Fibroblast of skin of left biceps (primary cell): ENCODE results near the gene DGCR8.

Source experiments
- DNase-seq, 2 experiments: peaks; one replicate each; pipeline ENCODE4 v3.0.0-alpha.2; 2013; ENCODE audit warnings: low read depth in 2 of 2

The DGCR8 gene

DNA sequence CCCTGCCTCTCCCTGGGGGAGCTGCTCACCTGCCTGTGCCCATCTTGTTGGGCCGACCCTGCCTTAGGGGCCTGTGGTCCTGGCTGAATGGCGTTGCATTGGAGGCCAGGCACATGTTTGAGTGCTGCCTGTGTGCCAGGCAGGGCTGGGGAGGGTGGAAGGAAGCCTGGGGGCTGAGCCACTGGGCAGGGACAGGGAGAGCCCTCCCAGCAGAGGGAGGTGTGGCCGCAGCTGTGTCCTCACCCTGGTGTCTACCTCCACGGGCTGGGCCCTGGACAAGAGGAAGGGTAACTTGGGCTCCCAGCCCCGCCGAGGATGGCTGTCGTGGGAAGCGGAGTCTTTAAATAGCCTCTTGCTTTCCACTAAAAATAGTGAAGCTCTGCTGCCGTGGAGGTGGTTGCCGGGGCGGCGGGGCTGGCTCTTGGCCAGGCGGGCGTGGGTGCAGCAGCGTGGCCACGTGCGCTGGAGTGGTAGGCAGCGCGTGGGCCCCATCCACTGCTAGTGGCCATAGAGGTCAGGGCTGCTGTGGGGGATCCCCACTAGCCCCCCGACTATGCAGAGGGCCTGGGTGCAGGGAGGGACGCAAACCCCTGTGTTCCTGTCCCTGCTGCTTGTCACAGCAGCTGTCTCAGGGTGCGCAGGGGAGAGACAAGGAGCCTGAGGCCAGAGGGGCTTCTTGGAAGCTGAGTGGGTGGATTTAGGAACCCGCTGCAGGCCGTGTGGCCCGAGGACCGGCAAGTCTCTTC, 57.8 kb downstream of the DGCR8 start:
- no peak for DNase-seq

GRCh38 chr22:20138417-20138738, 58.3 kb downstream of the DGCR8 start:
- no peak for DNase-seq

- DNase-seq = no peak
Measured at GRCh38 chr22:20138868-20139267, 58.8 kb downstream of the DGCR8 start.

- DNase-seq = no peak
Measured at GRCh38 chr22:20139391-20140106, 59.5 kb downstream of the DGCR8 start.

- DNase-seq = no peak
Measured at GRCh38 chr22:20140107-20140445, 60.0 kb downstream of the DGCR8 start.

DNA sequence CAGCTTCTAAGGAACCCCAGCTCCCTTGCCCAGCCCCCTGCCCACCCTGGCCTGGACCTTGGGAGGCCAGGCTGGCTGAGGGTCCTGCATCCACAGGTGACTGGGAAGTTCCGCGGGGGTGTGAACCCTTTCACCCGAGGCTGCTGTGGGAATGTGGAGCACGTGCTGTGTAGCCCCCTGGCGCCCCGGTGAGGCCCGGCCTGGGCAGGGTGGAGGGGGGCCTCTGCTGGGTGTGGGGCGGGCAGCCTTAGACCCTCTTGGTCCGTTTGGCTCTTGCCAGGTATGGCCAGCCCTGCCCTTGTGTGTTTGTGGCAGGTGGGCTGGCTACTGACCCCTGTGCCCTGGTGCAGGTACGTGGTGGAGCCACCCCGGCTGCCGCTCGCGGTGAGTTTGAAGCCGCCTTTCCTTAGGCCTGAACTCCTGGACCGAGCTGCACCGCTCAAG, 60.5 kb downstream of the DGCR8 start:
- DNase-seq = no peak

- DNase-seq = peak in 1 of 2 experiments; percentile 12
Measured at GRCh38 chr22:20141186-20142077, 61.4 kb downstream of the DGCR8 start.

DNA sequence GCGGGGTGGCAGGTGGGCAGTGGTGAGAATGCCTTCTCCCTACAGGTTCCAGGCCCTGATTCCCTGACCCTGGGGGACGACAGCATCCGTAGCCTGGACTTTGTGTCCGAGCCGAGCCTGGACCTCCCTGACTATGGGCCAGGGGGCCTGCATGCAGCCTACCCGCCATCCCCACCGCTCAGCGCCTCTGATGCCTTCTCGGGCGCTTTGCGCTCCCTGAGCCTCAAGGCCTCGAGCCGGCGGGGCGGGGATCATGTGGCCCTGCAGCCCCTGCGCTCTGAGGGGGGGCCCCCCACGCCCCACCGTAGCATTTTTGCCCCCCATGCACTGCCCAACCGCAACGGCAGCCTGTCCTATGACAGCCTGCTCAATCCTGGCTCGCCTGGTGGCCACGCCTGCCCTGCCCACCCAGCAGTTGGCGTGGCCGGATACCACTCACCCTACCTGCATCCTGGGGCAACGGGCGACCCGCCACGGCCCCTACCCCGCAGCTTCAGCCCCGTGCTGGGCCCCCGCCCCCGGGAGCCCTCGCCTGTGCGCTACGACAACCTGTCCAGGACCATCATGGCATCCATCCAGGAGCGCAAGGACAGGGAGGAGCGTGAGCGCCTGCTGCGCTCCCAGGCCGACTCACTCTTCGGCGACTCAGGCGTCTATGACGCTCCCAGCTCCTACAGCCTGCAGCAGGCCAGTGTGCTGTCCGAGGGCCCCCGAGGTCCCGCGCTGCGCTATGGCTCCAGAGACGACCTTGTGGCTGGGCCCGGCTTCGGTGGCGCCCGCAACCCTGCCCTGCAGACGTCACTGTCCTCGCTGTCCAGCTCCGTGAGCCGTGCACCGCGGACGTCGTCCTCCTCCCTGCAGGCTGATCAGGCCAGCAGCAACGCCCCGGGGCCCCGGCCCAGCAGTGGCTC, 62.9 kb downstream of the DGCR8 start:
- no peak for DNase-seq

- no peak for DNase-seq
Measured at GRCh38 chr22:20143883-20144665, 64.0 kb downstream of the DGCR8 start.

DNA sequence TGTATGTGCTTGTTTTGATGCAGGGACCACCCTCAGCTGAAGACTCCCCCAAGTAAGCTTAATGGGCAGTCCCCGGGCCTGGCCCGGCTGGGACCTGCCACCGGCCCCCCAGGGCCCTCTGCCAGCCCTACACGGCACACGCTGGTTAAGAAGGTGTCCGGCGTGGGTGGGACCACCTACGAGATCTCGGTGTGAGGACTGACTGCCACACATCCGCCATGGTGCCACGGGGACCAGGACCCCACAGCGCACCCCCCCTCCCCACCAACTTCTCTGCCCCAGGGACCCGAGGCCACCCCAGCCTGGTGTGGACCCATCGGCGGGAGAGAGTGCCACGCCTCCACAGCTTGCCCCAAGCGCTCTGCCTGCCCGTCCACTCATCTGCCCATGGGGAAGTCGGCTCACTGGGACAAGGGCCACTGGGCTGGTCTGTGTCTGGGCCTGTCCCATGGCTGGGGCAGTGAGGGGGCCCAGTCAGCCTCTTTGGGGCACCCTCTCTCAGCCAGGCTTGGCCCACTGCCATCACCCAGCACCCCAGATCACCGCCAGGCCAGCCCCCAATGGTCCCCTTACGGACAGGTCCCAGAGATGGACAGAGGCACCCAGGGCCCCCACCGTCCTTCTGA, 65.3 kb downstream of the DGCR8 start:
- no peak for DNase-seq

- no peak for DNase-seq
Measured at GRCh38 chr22:20145832-20146223, 65.8 kb downstream of the DGCR8 start.

DNA sequence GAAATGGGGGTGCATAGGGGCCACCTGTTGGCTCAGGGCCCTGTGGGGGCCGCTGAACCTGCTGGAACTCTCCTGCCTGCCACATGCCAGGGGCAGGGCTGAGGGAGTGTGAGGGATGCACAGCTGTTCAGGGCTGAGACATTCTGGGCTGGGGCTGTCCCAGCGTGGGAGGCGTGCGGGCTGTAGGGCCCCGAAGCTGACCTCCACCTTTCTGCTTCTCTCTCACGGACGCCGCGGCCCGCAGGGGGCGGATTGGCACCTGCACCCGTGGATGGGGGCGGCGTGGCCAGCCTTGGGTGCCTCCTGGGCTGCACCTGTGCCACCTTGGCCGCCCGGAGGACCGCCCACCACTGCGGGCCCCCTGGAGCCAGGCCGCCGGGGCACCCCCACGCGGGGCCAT, 66.7 kb downstream of the DGCR8 start:
- DNase-seq = no peak

GRCh38 chr22:20147237-20147988, 67.4 kb downstream of the DGCR8 start:
- DNase-seq = no peak

- no peak for DNase-seq
Measured at GRCh38 chr22:20148414-20148813, 68.4 kb downstream of the DGCR8 start.

- DNase-seq = no peak
Measured at GRCh38 chr22:20149257-20150250, 69.5 kb downstream of the DGCR8 start.

- DNase-seq = no peak
Measured at GRCh38 chr22:20150381-20151275, 70.6 kb downstream of the DGCR8 start, which contains the start of gene CCDC188. TSS of gene CCDC188 (minus strand) at chr22:20151055. CDS start at chr22:20150986, 69 bp downstream.

GRCh38 chr22:20151276-20151588, 71.2 kb downstream of the DGCR8 start:
- no peak for DNase-seq
